ENCODE measurements around the gene CBFA2T3.

CBFA2T3 gene

GRCh38 chr16:88995746-88996535 lies 18.9 kb upstream of the CBFA2T3 start:
- no peak for DNase-seq (ENCODE audit: low read depth in 2 of 2)

GRCh38 chr16:88995194-88995593 lies 18.2 kb upstream of the CBFA2T3 start:
- no peak for DNase-seq (ENCODE audit: low read depth in 2 of 2)

- no peak for DNase-seq (ENCODE audit: low read depth in 2 of 2)
These were observed 17.7 kb upstream of the CBFA2T3 start for GRCh38 chr16:88994695-88995094.

- DNase-seq (ENCODE audit: low read depth in 2 of 2) = no peak
These were observed 17.1 kb upstream of the CBFA2T3 start for GRCh38 chr16:88993946-88994600.

- no peak for DNase-seq (ENCODE audit: low read depth in 2 of 2)
These were observed 16.3 kb upstream of the CBFA2T3 start for GRCh38 chr16:88993166-88993761.

- DNase-seq (ENCODE audit: low read depth in 2 of 2) = no peak
These were observed 15.6 kb upstream of the CBFA2T3 start for GRCh38 chr16:88992351-88993165.

GRCh38 chr16:88991813-88992350 lies 14.9 kb upstream of the CBFA2T3 start:
- no peak for DNase-seq (ENCODE audit: low read depth in 2 of 2)

- DNase-seq (ENCODE audit: low read depth in 2 of 2) = no peak
These were observed 13.0 kb upstream of the CBFA2T3 start for GRCh38 chr16:88989852-88990547.

- no peak for DNase-seq (ENCODE audit: low read depth in 2 of 2)
These were observed 12.2 kb upstream of the CBFA2T3 start for GRCh38 chr16:88988980-88989811.

- no peak for DNase-seq (ENCODE audit: low read depth in 2 of 2)
These were observed 8.5 kb upstream of the CBFA2T3 start for GRCh38 chr16:88985521-88985920.

- DNase-seq (ENCODE audit: low read depth in 2 of 2) = no peak
These were observed 7.0 kb upstream of the CBFA2T3 start for GRCh38 chr16:88983771-88984687.

- DNase-seq (ENCODE audit: low read depth in 2 of 2) = no peak
These were observed 6.2 kb upstream of the CBFA2T3 start for GRCh38 chr16:88983165-88983564.

GRCh38 chr16:88982286-88983084 lies 5.5 kb upstream of the CBFA2T3 start:
- no peak for DNase-seq (ENCODE audit: low read depth in 2 of 2)

GRCh38 chr16:88979353-88980015 lies 2.5 kb upstream of the CBFA2T3 start:
- no peak for DNase-seq (ENCODE audit: low read depth in 2 of 2)

- no peak for DNase-seq (ENCODE audit: low read depth in 2 of 2)
These were observed 1.8 kb upstream of the CBFA2T3 start for GRCh38 chr16:88978608-88979346.

GRCh38 chr16:88977812-88978607 lies 1.0 kb upstream of the CBFA2T3 start:
- no peak for DNase-seq (ENCODE audit: low read depth in 2 of 2)

Data from stimulated activated CD4-positive, alpha-beta T cell treated with anti-CD3 and anti-CD28 coated beads, Interleukin-12 subunit alpha, Interleukin-12 subunit beta, amount 100 ng/mL, for 24 hours (primary cell).